HG03439 (cell line): ENCODE results near the gene RASSF3.
"Not testable (repeated sequence)": the region's sequence is repeated elsewhere in the genome, so short reads cannot be mapped to it uniquely, and the experiment has no call there.

ENCODE experiments used
- ATAC-seq: cut with Tn5 transposase; IDR thresholded peaks from one replicate; pipeline ENCODE4 v1.9.1; 2021; ENCODE audit warnings: mild to moderate bottlenecking, moderate library complexity; ENCODE audit not compliant: unreplicated experiment

RASSF3 gene

GRCh38 chr12:64688715-64689114 lies 78.4 kb downstream of the RASSF3 start:
- no peak for ATAC-seq

- ATAC-seq, result not testable (repeated sequence)
Measured at GRCh38 chr12:64690236-64690635, 79.9 kb downstream of the RASSF3 start.

DNA sequence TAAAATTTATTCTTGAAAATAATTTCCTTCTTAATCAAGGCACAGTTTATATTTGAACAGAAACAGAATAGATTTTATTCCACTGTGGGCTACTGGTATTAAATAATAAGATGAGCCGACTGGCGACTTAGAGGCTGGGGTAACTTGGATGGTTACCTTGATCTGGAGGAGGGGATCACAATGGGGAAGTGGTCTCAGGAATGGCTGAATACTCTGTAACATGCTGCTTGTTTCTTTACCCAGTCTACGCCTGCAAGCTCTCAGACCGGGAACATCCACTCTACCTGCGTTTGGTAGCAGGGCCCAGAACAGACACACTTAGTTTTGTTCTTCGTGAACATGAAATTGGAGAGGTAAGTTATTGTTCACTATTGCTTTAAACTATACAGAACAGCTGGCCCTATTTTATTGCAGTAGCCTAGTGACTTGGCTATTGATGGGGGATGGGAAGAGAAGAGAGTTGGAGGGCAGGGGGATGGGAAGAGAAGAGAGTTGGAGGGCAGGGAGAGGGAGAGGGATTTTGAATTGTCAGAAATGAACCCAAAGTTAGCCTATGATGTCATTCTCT lies 81.0 kb downstream of the RASSF3 start:
- ATAC-seq, result no peak

DNA sequence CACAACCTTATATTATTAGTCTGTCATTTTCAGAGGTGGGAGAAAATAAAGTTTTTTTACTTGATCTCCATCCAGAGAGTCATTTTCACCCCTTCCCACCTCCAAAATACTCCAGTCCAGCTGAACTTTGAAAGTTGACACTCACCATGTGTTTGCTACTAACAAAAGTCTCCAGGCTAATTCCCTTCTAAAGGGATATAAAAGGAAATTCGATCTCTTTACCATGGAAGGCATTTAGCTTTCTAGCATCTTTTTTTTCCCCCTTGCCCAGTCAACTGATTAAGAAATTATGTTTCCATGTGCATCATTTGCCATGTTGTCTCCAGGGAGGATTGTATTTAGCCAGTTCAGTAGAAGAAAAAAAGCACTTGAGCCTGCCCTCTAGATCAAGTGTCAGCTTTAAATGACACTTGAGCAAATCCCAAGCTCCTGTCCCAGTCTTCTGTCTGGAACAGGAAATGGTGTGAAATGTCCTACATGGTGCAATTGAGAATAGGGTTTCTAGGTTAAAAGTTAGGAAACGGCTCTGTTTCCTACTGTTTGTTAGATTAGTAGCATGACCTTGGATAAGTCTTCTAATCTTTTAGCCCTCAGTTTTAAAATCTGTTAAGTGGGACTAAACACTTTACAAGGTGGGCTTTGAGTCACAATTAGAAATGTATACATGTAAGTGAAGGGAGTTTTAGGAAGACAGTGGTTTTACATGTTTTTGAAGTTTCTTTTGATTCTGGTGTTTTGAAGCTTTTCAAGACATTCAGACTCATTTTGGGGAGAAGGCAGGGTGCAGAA lies 81.7 kb downstream of the RASSF3 start:
- ATAC-seq, result no peak

DNA sequence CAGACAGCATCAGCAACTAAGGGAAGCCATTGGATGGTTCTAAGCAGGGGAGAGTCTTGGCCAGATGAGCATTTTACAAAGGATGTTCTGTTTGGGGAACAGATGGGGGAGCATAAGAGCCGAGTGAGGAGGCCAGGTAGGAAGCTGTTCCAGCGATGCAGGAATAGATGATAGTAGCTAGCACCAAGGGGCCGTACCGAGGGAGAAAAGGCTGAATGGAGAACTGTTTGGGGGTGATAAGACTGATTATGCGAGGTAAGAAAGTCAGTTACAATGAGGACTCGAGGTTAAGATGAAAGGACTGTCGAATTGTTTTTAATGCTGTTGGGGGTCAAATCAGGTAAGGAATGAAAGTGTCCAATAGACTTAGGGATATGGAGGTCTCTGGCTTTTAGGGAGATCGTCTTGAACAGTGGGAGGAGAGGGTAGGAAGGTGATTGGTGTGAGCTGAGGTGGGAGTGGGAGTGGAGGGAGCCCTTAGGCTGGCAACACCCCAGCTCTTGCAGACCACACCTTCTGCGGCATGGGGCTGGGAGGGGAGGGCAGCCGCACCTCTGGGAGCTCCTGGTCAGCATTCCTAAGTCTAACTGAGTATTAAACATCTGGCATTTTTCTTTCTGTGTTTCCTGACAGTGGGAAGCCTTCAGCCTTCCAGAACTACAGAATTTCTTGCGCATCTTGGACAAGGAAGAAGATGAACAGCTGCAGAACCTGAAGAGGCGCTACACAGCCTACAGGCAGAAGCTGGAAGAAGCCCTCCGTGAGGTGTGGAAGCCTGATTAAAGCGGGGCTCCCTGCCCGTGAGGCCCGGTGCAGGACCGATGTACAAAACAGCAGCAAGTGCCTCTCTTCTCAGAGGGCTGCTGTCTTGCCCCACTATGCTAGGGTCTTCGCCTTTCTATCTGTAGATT lies 84.1 kb downstream of the RASSF3 start:
- no peak for ATAC-seq

DNA sequence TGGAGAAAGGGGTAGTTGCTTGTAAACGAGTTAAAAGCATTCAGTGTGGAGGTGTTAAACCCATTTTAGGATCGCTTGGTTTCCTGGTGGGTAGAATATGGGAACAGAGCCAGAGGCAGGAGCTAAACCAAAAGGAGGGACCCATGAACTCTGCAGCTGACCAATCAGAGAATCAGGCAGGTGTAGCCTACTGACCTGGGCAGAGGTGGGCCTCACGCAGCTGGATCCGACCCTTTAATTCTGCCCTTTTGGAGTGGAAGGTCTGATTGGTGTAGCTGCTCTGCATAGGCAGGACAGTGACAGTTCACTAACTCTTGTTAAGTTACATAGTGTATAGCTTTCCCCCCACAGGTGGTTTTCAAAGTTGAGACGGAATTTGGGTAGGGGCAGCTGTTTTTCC lies 85.3 kb downstream of the RASSF3 start:
- ATAC-seq, result no peak

- no peak for ATAC-seq
Measured at GRCh38 chr12:64696080-64696741, 85.9 kb downstream of the RASSF3 start.

GRCh38 chr12:64699504-64700115 lies 89.3 kb downstream of the RASSF3 start:
- ATAC-seq, result no peak

DNA sequence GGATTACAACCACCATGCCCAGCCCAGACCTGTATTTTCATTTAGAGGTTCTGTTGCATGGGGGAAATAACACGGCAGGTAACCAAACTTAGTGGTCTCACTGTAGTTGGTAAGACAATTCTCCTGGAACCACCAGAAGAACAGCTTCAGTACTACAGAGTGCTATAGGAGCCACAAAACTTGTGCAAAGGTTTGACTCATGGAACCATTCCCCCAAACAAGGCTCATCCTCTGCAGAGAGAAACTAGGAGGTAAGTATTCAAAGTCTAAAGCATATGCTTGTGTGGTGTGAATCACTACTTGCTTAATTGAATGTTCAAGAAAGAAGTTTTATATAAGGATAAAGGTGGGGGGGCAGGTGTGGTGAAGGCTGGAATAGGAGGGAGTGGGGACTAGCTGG lies 90.2 kb downstream of the RASSF3 start:
- no peak for ATAC-seq

DNA sequence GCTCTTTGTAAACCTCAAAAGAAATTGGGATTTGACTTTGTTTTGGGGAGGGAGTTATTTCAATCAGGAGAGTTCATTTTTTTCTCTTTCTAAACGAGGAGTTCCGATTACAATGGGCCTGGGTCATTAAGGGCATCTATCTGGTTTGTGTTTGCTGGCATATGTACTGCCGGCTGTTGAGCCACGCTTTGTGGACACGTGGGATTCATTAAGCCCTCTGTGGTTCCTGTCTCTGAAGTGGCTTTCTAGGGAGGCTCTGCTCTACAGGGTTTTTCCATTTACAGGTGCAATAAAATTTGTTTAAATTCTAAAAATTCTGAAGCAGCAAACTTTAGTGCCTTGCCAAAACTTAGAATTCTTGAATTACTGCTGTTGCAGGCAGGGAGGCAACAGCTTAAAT lies 91.0 kb downstream of the RASSF3 start:
- no peak for ATAC-seq

- ATAC-seq, result no peak
Measured at GRCh38 chr12:64706306-64706705, 96.0 kb downstream of the RASSF3 start.

GRCh38 chr12:64706857-64707256 lies 96.6 kb downstream of the RASSF3 start:
- no peak for ATAC-seq

DNA sequence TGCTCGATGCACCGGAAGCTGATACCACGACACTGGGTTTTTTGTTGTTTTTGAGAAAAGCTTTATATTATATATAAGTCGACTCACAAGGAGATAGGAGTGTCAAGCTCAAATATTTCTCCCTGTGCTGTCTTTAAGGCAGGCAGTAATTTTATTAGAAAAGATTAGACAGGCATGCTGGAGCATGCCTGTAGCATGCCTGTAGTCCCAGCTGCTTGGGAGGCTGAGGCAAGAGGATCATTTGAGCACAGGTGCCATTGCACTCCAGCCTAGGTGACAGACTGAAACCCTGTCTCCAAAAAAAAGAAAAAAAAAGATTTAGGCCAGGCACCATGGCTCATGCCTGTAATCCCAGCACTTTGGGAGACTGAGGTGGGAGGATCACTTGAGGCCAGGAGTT lies 97.1 kb downstream of the RASSF3 start:
- no peak for ATAC-seq

- no peak for ATAC-seq
Measured at GRCh38 chr12:64707926-64708325, 97.6 kb downstream of the RASSF3 start.

DNA sequence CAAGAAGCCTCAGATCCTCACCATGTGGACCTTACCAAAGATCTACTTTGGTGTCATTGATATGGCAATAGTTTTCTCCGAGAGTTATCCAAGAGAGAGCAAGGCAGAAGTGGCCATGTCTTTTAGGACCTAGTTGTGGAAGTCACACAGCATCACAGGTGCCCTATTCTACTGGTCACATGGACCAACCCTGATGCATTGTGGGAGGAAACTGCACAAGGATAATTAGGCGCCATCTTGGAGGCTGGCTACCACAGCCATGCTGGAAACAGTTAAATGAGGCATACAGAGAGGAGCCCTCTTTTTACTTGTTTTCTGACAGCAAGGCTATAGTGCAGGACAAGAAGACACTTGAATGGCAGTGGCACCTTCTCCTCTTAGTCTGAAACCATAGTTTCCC lies 99.1 kb downstream of the RASSF3 start:
- ATAC-seq, result no peak

DNA sequence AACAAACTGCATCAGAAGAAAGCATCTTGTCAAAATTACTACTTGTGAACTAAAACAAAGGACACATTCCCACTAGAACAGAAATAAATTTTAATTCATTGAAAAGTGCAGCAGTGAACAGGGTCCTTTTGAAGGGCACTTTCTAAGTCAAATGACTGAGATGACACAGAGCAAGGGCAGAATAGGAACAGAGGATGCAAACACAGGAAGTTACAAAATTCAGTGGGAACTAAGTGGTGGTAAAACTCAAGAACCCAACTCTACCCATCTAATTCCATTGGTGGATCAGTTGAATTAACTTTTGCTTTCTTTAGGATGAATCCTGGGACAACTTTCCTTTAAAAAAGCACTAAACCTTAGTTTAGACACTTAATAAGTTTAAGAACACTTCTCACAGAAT lies 103.1 kb downstream of the RASSF3 start:
- ATAC-seq, result no peak

DNA sequence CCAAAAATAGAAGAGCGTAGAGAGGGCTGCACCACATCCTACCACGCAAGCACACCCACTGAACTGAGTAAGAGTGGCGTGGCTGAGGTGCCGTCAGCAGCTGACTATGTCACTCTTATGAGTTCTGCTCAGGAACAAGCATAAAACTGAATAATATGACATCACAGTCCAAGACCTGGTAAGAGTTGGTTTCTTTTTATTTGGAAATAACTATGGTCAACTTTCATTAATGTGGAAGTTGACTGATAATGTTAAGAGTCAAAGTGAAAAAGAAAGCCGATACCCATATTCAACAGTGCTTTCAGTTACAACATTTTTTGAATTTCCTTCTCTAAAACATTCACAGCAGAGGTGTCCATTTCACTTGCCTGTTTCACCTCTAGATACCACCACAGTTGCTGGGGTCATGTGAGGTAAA lies 104.3 kb downstream of the RASSF3 start:
- ATAC-seq, result peak; percentile 69

GRCh38 chr12:64716371-64716770 lies 106.1 kb downstream of the RASSF3 start:
- ATAC-seq, result no peak

GRCh38 chr12:64716839-64717455 lies 106.7 kb downstream of the RASSF3 start:
- ATAC-seq, result no peak

- ATAC-seq, result no peak
Measured at GRCh38 chr12:64718649-64719048, 108.4 kb downstream of the RASSF3 start.
